GM19324 (cell line): ENCODE data around the gene NUBPL.

Experiments used
- ATAC-seq: cut with Tn5 transposase; IDR thresholded peaks from one replicate; pipeline ENCODE4 v1.9.1; 2021; ENCODE audit warnings: mild to moderate bottlenecking, moderate library complexity; ENCODE audit not compliant: unreplicated experiment, low FRiP score

Gene NUBPL

GRCh38 chr14:31897581-31898186 is 336.5 kb downstream of the NUBPL start:
- no peak for ATAC-seq

- no peak for ATAC-seq
Measured at GRCh38 chr14:31898838-31899528, 337.8 kb downstream of the NUBPL start.

GRCh38 chr14:31902002-31902401 is 340.8 kb downstream of the NUBPL start:
- no peak for ATAC-seq

- ATAC-seq, result no peak
Measured at GRCh38 chr14:31902945-31903646, 341.9 kb downstream of the NUBPL start.

GRCh38 chr14:31909977-31910376 is 348.8 kb downstream of the NUBPL start:
- ATAC-seq, result no peak
